GM18909 (cell line): ENCODE data around the gene RBBP8.
"Not testable (repeated sequence)": the region's sequence is repeated elsewhere in the genome, so short reads cannot be mapped to it uniquely, and the experiment has no call there.

Source experiments
- ATAC-seq: cut with Tn5 transposase; IDR thresholded peaks from one replicate; pipeline ENCODE4 v1.9.1; 2021; ENCODE audit warnings: mild to moderate bottlenecking; ENCODE audit not compliant: unreplicated experiment, poor library complexity

The RBBP8 gene

GRCh38 chr18:22933206-22933965 lies at the start of gene RBBP8:
RBBP8 (plus strand) TSS chr18:22933328; CDS start chr18:22936852, 3,524 bp downstream.
- ATAC-seq: peak; percentile 86

GRCh38 chr18:22883827-22884226 lies 49.3 kb upstream of the RBBP8 start:
- no peak for ATAC-seq

GRCh38 chr18:22885694-22886093 lies 47.4 kb upstream of the RBBP8 start:
- not testable (repeated sequence) for ATAC-seq

GRCh38 chr18:22899421-22899820 lies 33.7 kb upstream of the RBBP8 start:
- ATAC-seq: no peak

- ATAC-seq: no peak
Observed at GRCh38 chr18:22900558-22901238, 32.4 kb upstream of the RBBP8 start.

GRCh38 chr18:22902093-22902492 lies 31.0 kb upstream of the RBBP8 start:
- no peak for ATAC-seq

- not testable (repeated sequence) for ATAC-seq
Observed at GRCh38 chr18:22903248-22903647, 29.9 kb upstream of the RBBP8 start.

- no peak for ATAC-seq
Observed at GRCh38 chr18:22912149-22912548, 21.0 kb upstream of the RBBP8 start.

- ATAC-seq: no peak
Observed at GRCh38 chr18:22912835-22913234, 20.3 kb upstream of the RBBP8 start.

- no peak for ATAC-seq
Observed at GRCh38 chr18:22913861-22914260, 19.3 kb upstream of the RBBP8 start.

GRCh38 chr18:22914633-22915032 lies 18.5 kb upstream of the RBBP8 start:
- no peak for ATAC-seq

- ATAC-seq: no peak
Observed at GRCh38 chr18:22915337-22915736, 17.8 kb upstream of the RBBP8 start.

- no peak for ATAC-seq
Observed at GRCh38 chr18:22921772-22922171, 11.4 kb upstream of the RBBP8 start.

- ATAC-seq: no peak
Observed at GRCh38 chr18:22924589-22924988, 8.5 kb upstream of the RBBP8 start.

GRCh38 chr18:22926454-22926853 lies 6.7 kb upstream of the RBBP8 start:
- ATAC-seq: no peak

- ATAC-seq: no peak
Observed at GRCh38 chr18:22928339-22928738, 4.8 kb upstream of the RBBP8 start.

- ATAC-seq: peak; percentile 46
Observed at GRCh38 chr18:22930089-22930713, 2.9 kb upstream of the RBBP8 start.

- peak; percentile 28 for ATAC-seq
Observed at GRCh38 chr18:22932885-22933205, 283 bp upstream of the RBBP8 start.

GRCh38 chr18:22933966-22934423 lies 867 bp downstream of the RBBP8 start:
- ATAC-seq: peak; percentile 23

- no peak for ATAC-seq
Observed at GRCh38 chr18:22934789-22935188, 1.7 kb downstream of the RBBP8 start.

- ATAC-seq: no peak
Observed at GRCh38 chr18:22935431-22935830, 2.3 kb downstream of the RBBP8 start.
